ENCODE results near the gene ACTN2.

The ACTN2 gene

DNA sequence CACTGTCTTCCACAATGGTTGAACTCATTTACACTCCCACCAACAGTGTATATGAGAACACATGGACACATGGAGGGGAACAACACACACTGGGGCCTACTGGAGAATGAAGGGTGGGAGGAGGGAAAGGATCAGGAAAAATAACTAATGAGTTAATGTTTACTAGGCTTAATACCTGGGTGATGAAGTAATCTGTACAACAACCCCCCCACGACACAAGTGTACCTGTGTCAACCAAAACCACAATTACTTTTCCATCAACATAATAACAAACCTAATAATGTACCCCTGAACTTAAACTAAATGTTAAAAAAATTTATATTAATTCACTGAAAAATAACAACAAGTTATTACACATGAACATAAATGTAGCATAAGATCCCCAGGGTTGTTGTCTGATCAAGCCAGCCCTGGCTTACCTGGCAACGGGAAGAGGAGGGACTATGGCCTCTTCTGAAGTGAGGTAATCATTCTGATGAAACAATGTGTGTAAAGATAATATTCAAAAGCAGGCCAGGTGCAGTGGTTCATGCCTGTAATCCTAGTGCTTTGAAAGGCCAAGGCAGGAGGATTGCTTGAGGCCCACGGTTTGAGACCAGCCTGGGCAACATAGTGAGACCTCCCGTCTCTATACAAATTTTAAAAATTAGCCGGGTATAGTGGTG is 41.2 kb upstream of the ACTN2 start:
- TF ChIP-seq, protein P1, sequence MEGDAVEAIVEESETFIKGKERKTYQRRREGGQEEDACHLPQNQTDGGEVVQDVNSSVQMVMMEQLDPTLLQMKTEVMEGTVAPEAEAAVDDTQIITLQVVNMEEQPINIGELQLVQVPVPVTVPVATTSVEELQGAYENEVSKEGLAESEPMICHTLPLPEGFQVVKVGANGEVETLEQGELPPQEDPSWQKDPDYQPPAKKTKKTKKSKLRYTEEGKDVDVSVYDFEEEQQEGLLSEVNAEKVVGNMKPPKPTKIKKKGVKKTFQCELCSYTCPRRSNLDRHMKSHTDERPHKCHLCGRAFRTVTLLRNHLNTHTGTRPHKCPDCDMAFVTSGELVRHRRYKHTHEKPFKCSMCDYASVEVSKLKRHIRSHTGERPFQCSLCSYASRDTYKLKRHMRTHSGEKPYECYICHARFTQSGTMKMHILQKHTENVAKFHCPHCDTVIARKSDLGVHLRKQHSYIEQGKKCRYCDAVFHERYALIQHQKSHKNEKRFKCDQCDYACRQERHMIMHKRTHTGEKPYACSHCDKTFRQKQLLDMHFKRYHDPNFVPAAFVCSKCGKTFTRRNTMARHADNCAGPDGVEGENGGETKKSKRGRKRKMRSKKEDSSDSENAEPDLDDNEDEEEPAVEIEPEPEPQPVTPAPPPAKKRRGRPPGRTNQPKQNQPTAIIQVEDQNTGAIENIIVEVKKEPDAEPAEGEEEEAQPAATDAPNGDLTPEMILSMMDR (IDR thresholded peaks at IDR 0.05; ENCODE audit: poor library complexity, severe bottlenecking), result no peak
- Histone ChIP-seq H3K27ac (ENCODE audit: poor library complexity, severe bottlenecking) (no peak overlapping the region), H3K4me1 (ENCODE audit: insufficient read depth, poor library complexity, severe bottlenecking) (no peaks in the 10 kb centered on the region), H3K27me3 (ENCODE audit: insufficient read depth, poor library complexity, severe bottlenecking) (no peaks in the 10 kb centered on the region), H3K4me3 (ENCODE audit: severe bottlenecking) (no peak overlapping the region), H3K9me3 (ENCODE audit: severe bottlenecking) (no peaks in the 10 kb centered on the region), H3K36me3 (ENCODE audit: low read depth) (no peaks in the 10 kb centered on the region)
- ATAC-seq (ENCODE audit: low read depth), result no peak
- DNase-seq (ENCODE audit: low spot score), result no peak

- Histone ChIP-seq H3K4me3 (ENCODE audit: severe bottlenecking) (no peak overlapping the region), H3K27ac (ENCODE audit: poor library complexity, severe bottlenecking) (no peak overlapping the region)
- TF ChIP-seq, protein P1 (IDR thresholded peaks at IDR 0.05; ENCODE audit: poor library complexity, severe bottlenecking), result no peak
These were observed 31.8 kb upstream of the ACTN2 start for GRCh38 chr1:236654511-236654910.

DNA sequence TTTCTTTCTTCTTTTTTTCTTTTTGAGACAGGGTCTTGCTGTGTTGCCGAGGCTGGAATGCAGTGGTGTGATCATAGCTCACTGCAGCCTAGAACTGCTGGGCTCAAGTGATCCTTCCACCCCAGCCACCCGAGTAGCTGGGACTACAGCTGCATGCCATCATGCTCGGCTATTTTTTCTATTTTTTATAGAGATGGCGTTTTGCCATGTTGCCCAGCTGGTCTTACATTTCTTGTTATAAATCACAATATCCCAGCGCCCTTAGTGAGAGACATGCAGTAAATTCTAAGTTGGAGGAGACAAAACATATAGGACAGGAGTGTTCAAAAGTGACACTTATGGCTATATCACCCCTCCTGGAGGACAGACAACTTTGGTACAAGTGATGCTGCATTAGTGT is 31.3 kb upstream of the ACTN2 start:
- no peaks in the 10 kb centered on the region for H3K9me3 ChIP-seq (ENCODE audit: severe bottlenecking)
- H3K36me3 ChIP-seq (ENCODE audit: low read depth), result no peaks in the 10 kb centered on the region
- TF ChIP-seq, protein P1 (IDR thresholded peaks at IDR 0.05; ENCODE audit: poor library complexity, severe bottlenecking), result no peak
- no peak overlapping the region for H3K4me3 ChIP-seq (ENCODE audit: severe bottlenecking)
- no peaks in the 10 kb centered on the region for H3K27me3 ChIP-seq (ENCODE audit: insufficient read depth, poor library complexity, severe bottlenecking)
- no peak overlapping the region for H3K27ac ChIP-seq (ENCODE audit: poor library complexity, severe bottlenecking)
- ATAC-seq (ENCODE audit: low read depth), result no peak
- DNase-seq (ENCODE audit: low spot score), result no peak
- H3K4me1 ChIP-seq (ENCODE audit: insufficient read depth, poor library complexity, severe bottlenecking), result no peaks in the 10 kb centered on the region

More at GRCh38 chr1:236654511-236654910, 31.8 kb upstream of the ACTN2 start:
- DNase-seq (ENCODE audit: low spot score) (no peak), ATAC-seq (ENCODE audit: low read depth) (no peak)
- Histone ChIP-seq H3K9me3 (ENCODE audit: severe bottlenecking) (no peaks in the 10 kb centered on the region), H3K4me1 (ENCODE audit: insufficient read depth, poor library complexity, severe bottlenecking) (no peaks in the 10 kb centered on the region), H3K27me3 (ENCODE audit: insufficient read depth, poor library complexity, severe bottlenecking) (no peaks in the 10 kb centered on the region), H3K36me3 (ENCODE audit: low read depth) (no peaks in the 10 kb centered on the region)

DNA sequence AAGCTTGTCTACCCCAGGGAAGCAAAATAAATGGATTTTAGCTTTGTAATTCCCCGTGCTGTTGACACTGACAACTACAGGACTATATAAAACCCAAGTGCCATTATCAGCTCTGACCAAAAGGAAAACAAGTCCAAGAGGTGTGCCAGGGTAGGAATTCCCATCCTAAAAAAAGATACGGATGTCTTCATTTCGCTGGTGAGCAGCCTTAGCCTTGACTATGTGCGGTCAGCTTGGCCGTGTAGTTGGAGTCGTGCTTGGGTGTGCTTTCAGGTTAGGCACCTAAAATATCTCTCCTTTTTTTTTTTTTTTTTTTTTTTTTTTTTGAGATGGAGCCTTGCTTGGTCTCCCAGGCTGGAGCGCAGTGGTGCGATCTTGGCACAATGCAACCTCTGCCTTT is 28.9 kb upstream of the ACTN2 start:
- TF ChIP-seq, protein P1 (IDR thresholded peaks at IDR 0.05; ENCODE audit: poor library complexity, severe bottlenecking), result no peak
- Histone ChIP-seq H3K9me3 (ENCODE audit: severe bottlenecking) (no peaks in the 10 kb centered on the region), H3K4me1 (ENCODE audit: insufficient read depth, poor library complexity, severe bottlenecking) (no peaks in the 10 kb centered on the region), H3K27ac (ENCODE audit: poor library complexity, severe bottlenecking) (no peak overlapping the region), H3K27me3 (ENCODE audit: insufficient read depth, poor library complexity, severe bottlenecking) (no peaks in the 10 kb centered on the region), H3K4me3 (ENCODE audit: severe bottlenecking) (no peak overlapping the region), H3K36me3 (ENCODE audit: low read depth) (no peaks in the 10 kb centered on the region)
- ATAC-seq (ENCODE audit: low read depth) (no peak), DNase-seq (ENCODE audit: low spot score) (no peak)

DNA sequence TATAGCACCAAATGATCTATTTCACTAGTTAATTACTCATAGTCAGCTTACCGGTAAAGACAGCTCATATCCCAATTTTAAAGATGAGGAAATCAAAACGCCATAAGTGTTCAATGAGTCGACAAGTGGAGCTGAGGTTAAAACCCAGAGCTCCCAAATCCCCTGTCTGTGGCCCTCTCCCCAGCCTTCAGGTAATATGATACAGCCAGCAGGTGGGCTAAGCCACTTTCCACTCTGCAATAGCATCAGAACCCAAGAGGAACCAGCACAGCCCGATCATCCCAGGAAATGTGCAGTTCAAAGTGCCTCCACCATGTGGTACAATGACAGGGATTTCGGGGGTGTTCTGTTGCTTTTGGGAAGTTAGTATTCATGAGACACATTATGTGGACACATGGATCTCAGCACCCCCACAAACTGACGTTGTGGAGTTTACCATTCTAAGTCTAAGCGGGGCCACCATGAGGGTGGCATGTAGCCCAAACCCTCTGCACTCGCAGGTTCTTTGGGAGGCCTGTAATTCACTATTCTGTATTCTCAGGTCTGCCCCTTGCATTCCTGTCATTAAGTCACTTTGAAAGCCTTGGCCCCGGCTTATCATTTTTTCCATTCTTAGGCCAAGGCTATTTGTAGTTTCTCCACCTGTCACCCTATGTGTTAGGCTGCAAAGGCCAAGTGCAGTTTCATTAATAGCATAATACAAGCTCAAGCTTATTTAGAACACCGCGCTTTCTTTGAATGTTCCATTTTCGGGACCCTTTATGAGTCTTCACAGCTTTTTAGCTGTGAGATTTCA is 26.3 kb upstream of the ACTN2 start:
- DNase-seq (ENCODE audit: low spot score) (no peak), ATAC-seq (ENCODE audit: low read depth) (no peak)
- no peaks in the 10 kb centered on the region for H3K4me1 ChIP-seq (ENCODE audit: insufficient read depth, poor library complexity, severe bottlenecking)
- H3K4me3 ChIP-seq (ENCODE audit: severe bottlenecking), result no peak overlapping the region
- H3K9me3 ChIP-seq (ENCODE audit: severe bottlenecking), result no peaks in the 10 kb centered on the region
- H3K27me3 ChIP-seq (ENCODE audit: insufficient read depth, poor library complexity, severe bottlenecking), result no peaks in the 10 kb centered on the region
- TF ChIP-seq, protein P1 (IDR thresholded peaks at IDR 0.05; ENCODE audit: poor library complexity, severe bottlenecking), result no peak
- no peaks in the 10 kb centered on the region for H3K36me3 ChIP-seq (ENCODE audit: low read depth)
- no peak overlapping the region for H3K27ac ChIP-seq (ENCODE audit: poor library complexity, severe bottlenecking)

All from RWPE2 (cell line).